CD4-positive, alpha-beta T cell treated with Interleukin-15 for 1 hour (primary cell): ENCODE data around the gene MAP7.
"Not testable (repeated sequence)": the region's sequence is repeated elsewhere in the genome, so short reads cannot be mapped to it uniquely, and the experiment has no call there.

Source experiments
- DNase-seq: peaks from one replicate; pipeline ENCODE4 v3.0.0-alpha.2; 2020

The MAP7 gene

DNA sequence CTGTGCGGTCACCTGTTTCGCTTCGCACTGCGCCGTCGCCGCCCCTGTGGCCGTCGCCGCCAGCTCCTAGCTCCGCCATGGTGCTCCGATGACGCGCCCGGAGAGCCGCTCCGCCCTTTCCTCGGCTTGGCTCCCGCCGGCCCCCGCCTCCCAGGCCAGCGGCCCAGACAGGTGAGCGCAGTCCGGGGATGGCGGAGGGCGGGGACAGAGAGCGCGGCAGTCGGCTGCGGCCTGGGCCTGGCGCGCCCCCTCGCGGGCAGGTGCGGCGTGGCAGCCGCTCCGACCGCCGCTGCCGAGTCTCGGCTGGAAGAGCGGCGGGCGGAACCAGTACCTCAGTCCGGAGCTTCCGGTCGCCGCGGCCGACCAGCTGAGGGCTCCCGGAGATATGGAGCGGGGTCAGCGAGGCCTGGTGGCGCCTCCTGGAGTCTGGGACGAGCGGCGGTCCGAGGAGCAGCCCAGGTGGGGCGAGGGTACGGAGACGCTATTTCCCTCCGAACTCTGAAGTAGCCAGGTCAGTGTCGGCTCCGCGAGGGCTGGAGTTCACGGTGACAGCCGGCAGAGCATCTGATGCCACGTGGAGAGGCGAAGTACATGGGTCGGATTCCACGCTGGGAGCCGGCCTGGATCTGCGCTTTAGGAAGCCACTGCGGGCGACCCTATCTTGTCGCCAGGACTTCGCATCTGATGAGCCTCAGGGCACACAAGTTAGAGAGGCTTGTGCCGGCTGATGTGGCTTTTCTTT lies at the start of gene MAP7:
MAP7 (minus strand) TSS at position 93 of the 742 bp plus-strand sequence; CDS start at position 79, 14 bp downstream.
- DNase-seq: peak; percentile 64

DNA sequence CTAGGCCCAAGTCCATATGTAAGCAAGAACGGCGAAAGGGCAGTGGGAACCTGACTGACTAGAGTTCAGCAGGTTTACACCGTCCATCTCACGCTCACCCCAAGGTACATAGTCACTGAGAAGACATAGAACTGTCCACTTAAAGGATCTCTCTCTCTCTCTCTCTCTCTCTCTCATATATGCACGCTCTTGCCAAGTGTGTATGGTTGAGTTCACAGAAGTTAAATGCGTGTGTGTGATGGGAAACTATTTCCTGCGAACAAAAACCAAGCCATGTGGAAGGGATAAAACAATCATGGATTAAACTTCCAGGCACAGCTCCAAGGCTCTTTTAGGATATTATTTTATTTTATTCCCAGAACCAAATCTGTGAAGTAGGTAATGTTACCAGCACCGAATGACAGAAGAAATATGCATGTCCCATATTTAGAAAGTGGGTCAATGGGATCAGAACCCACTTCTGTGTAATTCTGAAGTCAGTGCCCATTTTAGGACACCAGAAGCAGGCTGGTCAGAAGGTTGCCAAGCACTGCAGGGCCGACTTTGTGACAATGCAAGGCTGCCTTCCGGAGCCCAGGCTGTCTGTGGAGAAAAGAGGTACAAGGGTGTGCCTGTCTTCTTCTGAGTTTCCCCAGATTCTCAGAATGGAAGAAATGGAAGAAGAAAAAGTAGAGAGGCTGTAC lies 49.2 kb upstream of the MAP7 start:
- no peak for DNase-seq

DNA sequence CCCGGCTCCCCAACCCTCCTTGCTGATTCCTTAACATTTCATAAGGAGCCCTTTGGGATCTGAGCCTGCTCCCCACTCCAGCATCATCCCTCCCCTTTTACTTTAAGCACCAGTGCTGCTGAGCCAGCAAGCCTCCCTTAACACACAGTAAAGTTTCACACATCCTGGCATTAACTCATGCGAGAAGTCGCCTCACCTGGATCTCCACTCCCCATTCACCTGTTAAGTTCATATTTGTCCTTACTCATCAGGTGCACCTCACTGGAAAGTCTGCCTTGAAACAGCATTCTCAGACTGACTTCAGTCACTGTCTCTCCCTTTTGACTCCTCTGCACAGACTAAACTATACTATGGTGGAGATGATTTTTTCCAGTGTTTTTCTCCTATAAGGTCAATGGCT lies 47.8 kb upstream of the MAP7 start:
- DNase-seq: no peak

DNA sequence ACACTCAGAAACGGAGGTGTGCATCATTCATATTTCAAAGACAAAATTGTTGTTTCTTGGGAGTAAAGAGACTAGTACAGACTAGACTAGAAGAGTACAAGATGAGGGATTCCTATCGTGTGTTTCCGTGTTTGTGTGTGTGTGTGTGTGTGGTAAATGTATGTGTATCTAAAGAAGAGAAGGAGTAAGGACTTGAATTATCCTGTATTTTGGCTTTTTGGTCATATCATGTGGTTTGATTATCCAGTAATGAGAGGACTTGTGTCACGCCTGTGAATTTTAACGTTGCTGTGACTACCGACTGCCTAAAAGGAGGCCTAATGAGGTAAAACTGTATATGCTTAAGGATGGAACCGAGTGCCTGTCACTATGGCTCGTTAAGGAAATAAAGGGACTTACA lies 44.4 kb upstream of the MAP7 start:
- DNase-seq: no peak

DNA sequence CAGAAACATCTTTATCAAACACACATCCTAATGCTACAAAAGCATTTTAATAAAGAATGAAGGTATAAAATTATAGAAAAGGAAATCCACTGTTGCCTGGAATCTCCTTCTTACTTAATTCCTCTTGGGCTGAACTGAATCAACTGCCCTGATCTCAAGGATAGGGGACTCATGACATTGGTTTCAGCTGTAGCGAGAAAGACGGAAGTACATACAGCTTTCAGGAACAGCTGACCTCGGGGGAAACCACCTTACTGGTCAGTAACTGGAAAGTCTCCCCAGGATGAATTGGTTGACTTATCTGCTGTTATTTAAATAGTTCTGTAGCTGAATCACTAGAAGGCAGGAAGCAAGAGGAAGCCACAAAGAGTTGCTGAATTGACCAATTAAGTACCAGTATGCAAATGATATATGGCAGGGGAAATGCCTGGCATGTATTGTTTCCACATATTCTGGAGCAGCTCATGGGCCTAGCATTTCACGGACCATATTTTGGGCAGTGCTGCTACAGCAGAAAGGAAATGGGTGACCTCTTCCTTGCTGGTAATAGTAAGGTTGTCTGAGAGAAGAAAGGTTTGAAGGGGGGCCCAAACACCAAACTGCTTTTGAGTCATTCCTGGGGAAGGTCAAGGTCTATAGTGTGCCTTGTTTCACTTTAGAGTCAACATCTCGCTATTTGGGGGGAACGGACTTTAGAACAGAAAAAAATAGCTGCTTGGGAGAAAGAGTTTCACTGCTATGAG lies 43.7 kb upstream of the MAP7 start:
- peak; percentile 70 for DNase-seq

DNA sequence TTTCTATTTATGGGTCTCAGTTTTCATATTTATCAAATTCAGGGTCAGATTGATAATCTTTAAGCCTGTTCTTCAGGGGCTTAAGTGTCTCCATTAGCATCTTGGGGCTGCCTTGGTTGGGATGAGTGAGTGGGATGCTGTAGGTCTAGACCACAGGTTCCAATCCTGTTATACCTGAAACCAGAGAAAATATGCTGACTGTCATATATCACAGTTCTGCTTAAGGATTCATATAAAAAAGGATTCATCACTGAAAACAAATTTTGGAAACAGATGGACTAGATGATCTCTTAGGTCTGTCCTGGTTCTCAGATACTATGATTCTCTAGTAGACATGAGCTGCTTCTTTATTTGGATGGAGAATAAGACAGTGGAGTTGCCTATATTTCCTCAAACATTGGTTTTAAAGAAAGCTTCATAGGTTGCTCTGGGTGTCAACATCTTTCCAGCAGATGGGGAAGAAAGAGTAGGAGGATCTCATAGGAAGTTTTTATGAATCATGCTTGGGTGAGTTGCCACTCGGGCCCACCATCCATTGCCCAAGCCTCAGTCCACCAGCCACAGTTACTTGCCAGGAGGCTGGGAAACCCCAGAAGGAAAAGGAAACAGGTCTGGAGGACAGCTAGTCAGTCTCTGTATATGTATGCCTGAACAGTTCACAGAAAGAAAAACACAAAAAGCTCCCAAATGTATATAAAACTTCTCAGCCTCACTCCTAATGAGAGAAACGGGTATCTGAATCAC lies 42.9 kb upstream of the MAP7 start:
- peak; percentile 68 for DNase-seq

DNA sequence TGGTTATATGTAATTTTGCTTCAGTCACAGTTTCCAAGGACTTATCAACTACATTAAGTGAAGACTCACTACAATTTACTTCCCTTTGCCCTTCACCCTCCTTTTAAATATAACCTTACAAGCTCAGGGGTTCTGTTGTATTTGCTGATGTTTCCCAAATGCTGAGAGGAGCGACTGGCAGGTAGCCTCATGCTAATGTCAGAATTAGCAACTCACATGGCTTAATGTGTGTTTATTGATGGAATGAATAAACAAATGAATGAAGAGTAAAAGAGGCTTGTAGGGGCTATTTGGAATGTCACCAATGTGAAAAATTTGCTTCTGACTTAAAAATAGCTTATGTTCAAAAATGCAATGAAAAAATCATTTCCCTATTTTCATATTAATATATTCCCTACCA lies 41.4 kb upstream of the MAP7 start:
- DNase-seq: no peak

DNA sequence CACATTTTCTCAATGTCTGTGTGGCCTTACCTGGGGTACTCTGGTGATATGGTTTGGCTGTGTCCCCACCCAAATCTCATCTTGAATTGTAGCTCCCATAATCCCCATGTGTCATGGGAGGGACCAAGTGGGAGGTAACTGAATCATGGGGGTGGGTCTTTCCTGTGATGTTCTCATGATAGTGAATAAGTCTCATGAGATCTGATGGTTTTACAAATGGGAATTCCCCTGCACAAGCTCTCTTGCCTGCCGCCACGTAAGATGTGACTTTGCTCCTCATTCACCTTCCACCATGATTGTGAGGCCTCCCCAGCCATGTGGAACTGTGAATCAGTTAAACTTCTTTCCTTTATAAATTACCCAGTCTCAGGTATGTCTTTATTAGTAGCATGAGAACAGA lies 40.6 kb upstream of the MAP7 start:
- DNase-seq: not testable (repeated sequence)

DNA sequence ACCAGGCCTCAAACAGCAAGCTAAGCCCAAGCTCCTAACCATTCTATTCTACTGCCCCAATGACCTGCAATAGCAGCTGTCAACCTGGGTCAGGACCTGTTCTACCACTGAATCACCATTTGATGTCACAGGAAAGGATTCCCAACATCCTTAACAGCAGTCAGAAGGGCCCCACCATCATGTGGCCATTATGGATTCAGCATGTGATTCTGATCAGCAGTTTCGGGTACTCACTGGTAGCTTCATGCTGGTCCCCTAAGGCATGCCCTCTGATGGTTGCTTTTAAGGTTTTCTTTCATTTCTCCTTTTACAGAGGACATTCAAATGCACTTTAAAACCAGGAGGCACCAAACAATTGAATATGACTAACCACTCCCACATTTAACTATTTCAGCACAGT lies 37.3 kb upstream of the MAP7 start:
- DNase-seq: no peak

DNA sequence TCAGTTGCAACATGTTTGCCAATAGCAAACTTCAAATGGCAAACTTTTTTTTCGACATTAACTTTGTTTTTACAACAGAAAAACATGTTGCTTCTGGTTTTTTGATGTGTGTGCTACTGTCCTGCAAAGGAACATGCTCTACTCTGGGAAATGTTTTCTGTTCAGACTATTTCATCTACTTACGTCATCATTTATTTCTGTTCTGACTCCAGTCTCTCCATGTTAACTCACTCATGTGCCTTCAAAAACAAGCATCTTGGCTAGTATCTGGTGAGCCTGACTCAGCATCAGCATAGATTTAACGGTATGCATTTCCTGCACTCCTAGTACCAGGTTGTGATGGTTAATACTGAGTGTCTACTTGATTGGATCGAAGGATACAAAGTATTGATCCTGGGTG lies 36.1 kb upstream of the MAP7 start:
- no peak for DNase-seq

DNA sequence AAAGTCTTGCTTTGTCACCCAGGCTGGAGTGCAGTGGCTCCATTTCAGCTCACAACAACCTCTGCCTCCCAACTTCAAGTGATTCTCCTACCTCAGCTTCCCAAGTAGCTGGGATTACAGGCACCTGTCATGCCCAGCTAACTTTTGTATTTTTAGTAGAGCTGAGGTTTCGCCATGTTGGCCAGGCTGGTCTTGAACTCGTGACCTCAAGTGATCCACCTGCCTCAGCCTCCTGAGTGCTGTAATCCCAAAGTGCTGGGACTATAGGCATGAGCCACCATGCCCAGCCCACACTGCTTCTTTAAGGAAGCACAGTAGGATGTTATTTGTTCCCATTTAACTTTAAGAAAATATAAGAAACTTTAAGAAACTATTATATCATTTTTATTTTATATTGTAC lies 35.3 kb upstream of the MAP7 start:
- not testable (repeated sequence) for DNase-seq

DNA sequence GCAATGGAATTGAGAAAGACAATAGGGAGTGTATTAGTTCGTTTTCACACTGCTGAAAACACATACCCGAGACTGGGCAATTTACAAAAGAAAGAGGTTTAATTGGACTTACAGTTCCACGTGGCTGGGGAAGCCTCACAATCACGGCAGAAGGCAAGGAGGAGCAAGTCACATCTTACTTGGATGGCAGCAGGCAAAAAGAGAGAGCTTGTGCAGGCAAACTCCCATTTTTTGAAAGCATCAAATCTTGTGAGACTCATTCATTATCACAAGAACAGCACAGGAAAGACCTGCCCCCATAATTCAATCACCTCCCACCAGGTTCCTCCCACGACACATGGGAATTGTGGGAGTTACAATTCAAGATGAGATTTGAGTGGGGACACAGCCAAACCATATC lies 34.1 kb upstream of the MAP7 start:
- DNase-seq: not testable (repeated sequence)

DNA sequence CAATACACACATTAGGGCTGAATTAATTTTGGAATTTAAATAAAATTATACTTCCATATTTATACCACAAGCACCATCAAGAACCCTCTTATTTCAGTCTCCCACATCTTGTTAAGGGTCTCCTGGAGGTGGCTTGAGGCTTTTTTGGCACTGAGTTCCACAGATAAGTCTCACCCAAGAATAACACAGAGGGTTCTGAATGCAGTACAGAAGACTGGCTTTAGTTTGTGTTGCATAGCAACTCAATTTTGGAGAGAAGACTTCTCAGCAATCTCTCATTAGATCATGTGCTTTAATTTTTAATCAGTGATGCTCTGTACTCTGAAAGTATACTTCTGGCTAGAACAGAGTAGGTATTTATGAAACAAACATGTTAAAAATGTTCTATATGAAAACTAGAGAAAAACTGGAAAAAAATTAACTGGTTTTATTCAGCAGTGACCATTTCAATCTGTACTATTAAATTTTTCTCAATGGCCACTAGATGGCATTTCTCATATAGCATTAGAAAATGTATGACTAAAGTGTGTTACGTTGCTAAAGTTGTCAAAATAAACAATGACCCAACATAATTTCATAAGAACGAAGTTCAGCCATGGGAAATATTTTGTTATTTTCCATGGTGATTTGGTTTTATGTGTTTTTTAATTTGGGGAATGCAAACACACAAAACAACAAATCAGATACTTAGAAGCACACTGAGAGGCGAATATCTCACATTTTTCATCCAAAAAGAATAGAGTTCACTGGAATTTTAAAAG lies 32.7 kb upstream of the MAP7 start:
- no peak for DNase-seq

DNA sequence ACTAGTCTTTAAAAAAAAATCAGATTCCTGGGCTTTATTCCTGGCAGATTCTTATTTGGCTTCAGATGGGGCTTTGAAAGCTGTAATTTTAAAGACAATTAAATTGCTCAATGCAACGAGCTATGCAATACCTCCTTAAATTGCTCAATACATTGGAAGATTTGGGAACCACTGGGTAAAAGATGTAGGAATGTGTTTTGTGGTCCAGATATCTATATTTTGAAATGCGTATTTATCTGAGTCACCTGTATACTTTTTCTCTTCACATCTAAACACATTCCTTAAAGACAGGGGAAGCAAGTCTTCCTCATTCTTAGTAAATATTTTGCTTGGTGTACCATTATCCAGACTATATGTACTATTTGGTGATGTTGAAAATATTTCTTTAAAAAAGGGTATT lies 29.6 kb upstream of the MAP7 start:
- no peak for DNase-seq

DNA sequence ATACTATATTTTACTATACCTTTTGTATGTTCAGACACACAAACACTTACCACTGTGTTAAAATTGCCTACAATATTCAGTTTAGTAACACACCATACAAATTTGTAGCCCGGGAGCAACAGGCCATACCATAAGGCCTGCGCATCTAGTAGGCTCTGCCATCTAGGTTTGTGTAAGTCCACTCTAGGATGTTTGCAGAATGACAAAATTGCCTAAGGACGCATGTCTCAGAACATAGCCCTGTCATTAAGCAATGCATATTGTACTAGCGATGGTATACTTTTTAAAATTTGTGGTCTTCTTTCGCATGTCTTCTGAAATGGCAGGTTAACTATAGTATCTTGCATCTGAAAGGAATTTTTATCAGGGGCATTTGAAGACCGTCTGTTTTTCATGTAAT lies 26.6 kb upstream of the MAP7 start:
- DNase-seq: no peak

DNA sequence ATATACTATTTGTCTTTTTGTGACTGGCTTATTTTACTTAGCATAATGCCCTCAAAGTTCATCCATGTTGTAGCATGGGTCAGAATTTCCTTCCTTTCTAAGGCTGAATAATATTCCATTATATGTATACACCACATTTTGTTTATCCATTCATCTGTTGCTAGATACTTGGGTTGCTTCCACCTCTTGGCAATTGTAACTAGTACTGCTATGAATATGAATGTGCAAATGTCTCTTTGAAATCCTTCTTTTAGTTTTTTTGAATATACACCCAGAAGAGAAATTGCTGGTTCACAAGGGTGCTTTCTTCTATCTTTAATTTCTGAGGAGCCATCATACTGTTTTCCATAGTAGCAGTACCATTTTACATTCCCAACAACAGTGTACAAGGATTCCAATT lies 21.3 kb upstream of the MAP7 start:
- DNase-seq: no peak

DNA sequence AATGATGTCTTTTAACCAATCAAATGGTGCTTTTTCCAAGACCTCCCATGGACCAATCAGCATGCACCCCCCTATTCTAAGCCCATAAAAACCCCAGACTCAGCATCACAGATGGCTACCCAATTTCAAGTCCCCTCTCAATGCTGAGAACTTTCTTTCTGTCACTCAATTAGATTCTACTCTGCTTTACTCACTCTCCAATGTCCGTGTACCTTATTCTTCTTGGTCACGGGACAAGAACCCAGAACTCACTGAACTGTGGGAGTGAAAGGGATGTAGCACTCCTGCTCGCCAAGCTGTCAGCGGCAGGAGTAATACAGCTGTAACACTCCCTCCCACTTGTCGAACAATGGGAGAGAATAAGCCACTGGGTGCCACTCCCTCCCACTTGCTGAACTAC lies 20.8 kb upstream of the MAP7 start:
- DNase-seq: no peak

DNA sequence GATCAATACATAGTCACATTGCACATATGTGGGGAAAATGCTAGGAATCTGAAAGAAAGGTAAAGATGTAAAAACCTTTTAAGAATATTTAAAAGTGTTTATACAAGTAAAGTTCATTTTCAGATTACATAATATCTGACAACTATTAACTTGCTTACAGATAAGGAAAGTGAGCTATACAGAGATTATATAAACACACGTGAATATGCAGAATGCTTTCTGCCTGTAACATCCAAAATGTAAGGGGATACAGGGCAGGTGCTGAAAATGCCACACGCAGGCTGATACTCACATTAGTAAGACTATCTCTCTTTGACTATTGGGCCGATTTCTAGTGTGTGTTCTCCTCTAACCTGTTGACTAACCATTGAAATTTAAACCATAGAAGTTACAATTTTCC lies 17.9 kb upstream of the MAP7 start:
- no peak for DNase-seq

DNA sequence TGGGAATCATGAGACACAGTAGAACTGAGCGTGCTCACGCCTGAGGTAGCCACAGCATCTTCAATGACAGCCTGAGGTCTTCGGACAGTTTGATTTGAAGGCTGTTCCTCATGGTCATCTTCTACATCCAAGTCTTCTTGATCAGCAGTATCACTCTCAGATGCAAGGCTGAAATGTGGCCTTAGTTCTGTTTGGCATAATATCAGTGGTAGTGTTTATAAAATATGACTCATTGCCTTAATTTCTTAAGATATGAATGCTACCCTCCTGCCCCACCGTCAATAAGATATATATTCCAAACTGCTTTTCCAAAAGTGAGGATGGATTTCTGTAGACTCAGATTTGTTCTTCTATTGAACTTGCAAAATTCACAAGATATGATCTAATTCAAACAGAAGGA lies 17.5 kb upstream of the MAP7 start:
- no peak for DNase-seq

DNA sequence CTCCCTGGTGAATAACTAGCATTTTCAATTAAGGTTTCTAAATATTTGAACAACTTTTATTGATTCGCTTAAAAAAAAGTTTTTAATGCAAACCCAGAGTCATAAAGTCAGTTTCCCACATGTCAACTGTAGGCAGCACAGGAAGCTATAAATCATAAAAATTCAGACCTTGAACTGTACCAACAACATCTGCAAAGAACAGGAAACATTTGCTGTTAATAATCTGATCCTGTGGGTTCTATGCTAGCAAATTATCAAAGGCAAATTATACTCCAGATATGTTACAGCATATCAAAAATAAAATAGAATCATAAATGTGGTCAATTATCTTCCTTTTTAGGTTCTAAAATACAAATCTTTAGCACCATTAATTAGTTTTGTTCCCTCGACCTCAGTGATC lies 16.6 kb upstream of the MAP7 start:
- DNase-seq: no peak

DNA sequence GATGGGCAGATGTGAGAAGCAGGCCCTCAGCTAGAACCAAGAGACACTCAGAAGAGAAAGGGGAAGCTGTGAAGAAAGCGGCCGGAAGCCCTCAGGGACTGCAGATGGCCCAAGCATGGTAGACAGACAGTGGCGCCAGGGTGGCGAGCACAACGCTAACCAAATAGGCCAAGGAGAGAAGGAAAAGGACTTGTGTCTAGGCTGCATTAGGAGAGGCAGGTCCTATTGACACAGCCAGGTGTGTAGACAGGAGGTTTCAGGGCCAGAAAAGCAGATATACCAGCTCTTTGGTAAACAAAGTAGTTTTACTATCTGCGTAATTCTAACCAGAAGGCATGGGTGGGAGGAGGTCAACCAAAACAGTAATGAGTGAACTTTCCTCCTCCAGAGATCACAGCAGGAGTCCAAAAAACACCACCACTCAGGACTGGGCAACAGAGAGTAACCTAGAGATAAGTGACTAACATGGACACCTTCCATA lies 15.8 kb upstream of the MAP7 start:
- DNase-seq: no peak

DNA sequence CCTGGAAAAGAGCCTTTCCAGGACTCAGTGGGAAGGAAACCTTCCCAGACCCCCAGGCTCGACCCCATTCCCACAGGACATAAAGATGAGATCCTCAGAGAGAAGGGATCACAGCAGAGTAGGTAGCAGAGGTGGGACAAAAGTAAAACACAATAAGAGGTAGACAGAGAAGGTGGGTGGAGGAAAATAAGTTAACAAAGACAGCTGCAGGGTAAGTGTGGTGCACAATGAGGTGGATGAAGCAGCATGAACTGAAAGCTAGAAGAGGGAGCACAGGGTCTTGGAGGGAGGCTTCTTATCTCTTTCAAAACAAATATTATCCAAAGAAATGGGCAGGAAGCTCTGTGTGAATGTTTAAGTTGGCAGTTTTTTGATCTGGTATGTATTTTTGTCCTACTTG lies 14.0 kb upstream of the MAP7 start:
- DNase-seq: no peak
